Measurements from ENCODE around the gene PTCH2. TPM values are rescaled to one million over a fixed set of nuclear protein-coding genes. Genes with fewer than 3 reads are reported as not detected.
A peak's percentile ranks its signal among the peaks of the same experiment; 100 is the strongest.

The PTCH2 gene
- total RNA-seq, 1 donor from 2014 or later: 20.3 TPM

GRCh38 chr1:44792736-44793502 is 50.1 kb downstream of the PTCH2 start:
- Mint-ChIP-seq H3K4me3 (ENCODE audit: unreplicated experiment) (no peak overlapping the region), H3K4me1 (ENCODE audit: low read depth, unreplicated experiment) (peaks cover 1% of the 10 kb centered on the region), H3K27me3 (ENCODE audit: unreplicated experiment) (peaks cover 7% of the 10 kb centered on the region), H3K36me3 (ENCODE audit: unreplicated experiment) (no peaks in the 10 kb centered on the region), H3K27ac (ENCODE audit: unreplicated experiment) (no peak overlapping the region), H3K9me3 (ENCODE audit: unreplicated experiment) (peaks cover 1% of the 10 kb centered on the region)
- TF ChIP-seq CTCF (IDR thresholded peaks at IDR 0.05; ENCODE audit: partially characterized antibody, unreplicated experiment): no peak
- peak; percentile 2 for DNase-seq

- no peak for TF ChIP-seq CTCF (IDR thresholded peaks at IDR 0.05; ENCODE audit: partially characterized antibody, unreplicated experiment)
- Mint-ChIP-seq H3K4me1 (ENCODE audit: low read depth, unreplicated experiment) (peaks cover 1% of the 10 kb centered on the region), H3K4me3 (ENCODE audit: unreplicated experiment) (no peak overlapping the region), H3K9me3 (ENCODE audit: unreplicated experiment) (peaks cover 1% of the 10 kb centered on the region), H3K36me3 (ENCODE audit: unreplicated experiment) (no peaks in the 10 kb centered on the region), H3K27ac (ENCODE audit: unreplicated experiment) (no peak overlapping the region), H3K27me3 (ENCODE audit: unreplicated experiment) (peaks cover 7% of the 10 kb centered on the region)
- no peak for DNase-seq
Observed at GRCh38 chr1:44790968-44791801, 51.9 kb downstream of the PTCH2 start.

GRCh38 chr1:44788120-44788860 is 54.8 kb downstream of the PTCH2 start, which contains the start of gene BEST4:
Gene BEST4, minus strand, starts transcription at chr1:44788170. Its CDS starts 465 bp downstream, at chr1:44787705.
- H3K27ac Mint-ChIP-seq (ENCODE audit: unreplicated experiment): no peak within 1 kb of the TSS
- H3K9me3 Mint-ChIP-seq (ENCODE audit: unreplicated experiment): peaks cover 9% of the 10 kb centered on the region
- no peak for DNase-seq
- peaks cover 12% of the 10 kb centered on the region for H3K27me3 Mint-ChIP-seq (ENCODE audit: unreplicated experiment)
- no peak within 1 kb of the TSS for H3K4me3 Mint-ChIP-seq (ENCODE audit: unreplicated experiment)
- H3K4me1 Mint-ChIP-seq (ENCODE audit: low read depth, unreplicated experiment): peaks cover 12% of the 10 kb centered on the region
- TF ChIP-seq CTCF (IDR thresholded peaks at IDR 0.05; ENCODE audit: partially characterized antibody, unreplicated experiment): no peak
- H3K36me3 Mint-ChIP-seq (ENCODE audit: unreplicated experiment): no peaks in the 10 kb centered on the region

- DNase-seq: no peak
Observed at GRCh38 chr1:44787506-44787905, 55.5 kb downstream of the PTCH2 start.

More at GRCh38 chr1:44787506-44787905, 55.5 kb downstream of the PTCH2 start:
- TF ChIP-seq CTCF (IDR thresholded peaks at IDR 0.05; ENCODE audit: partially characterized antibody, unreplicated experiment): no peak
- Mint-ChIP-seq H3K9me3 (ENCODE audit: unreplicated experiment) (peaks cover 8% of the 10 kb centered on the region), H3K27me3 (ENCODE audit: unreplicated experiment) (peaks cover 9% of the 10 kb centered on the region), H3K4me3 (ENCODE audit: unreplicated experiment) (no peak overlapping the region), H3K27ac (ENCODE audit: unreplicated experiment) (no peak overlapping the region), H3K4me1 (ENCODE audit: low read depth, unreplicated experiment) (peaks cover 13% of the 10 kb centered on the region), H3K36me3 (ENCODE audit: unreplicated experiment) (no peaks in the 10 kb centered on the region)
